KG1 (cell line): ENCODE results near the gene CACNA1B.
"Not testable (repeated sequence)": the region's sequence is repeated elsewhere in the genome, so short reads cannot be mapped to it uniquely, and the experiment has no call there.

Source experiments
- DNase-seq: peaks from one replicate; lab custom pipeline; 2025; lab: John Stamatoyannopoulos, UW

Gene CACNA1B

GRCh38 chr9:137866226-137867141 is 11.1 kb upstream of the CACNA1B start:
- DNase-seq: no peak

- no peak for DNase-seq
Measured at GRCh38 chr9:137870432-137870831, 7.2 kb upstream of the CACNA1B start.

DNA sequence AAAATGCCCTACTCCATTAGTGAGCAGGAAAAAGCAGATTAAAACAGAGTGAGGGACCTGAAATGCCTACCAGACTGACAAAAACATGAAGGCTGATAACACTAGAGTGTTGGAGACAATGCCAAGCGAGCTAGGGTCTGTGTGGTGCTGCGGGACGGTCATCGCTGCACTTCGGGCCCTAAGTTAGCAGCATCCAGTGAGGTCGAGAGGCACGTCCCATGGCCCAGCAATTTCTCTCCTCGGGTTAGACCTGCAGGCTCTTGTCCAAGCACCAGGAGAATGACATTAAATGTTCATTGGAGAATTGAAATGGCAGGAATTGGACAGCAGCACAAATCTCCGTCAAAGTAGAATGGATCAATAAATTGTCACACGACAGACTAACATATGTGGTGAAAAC is 5.3 kb upstream of the CACNA1B start:
- no peak for DNase-seq

DNA sequence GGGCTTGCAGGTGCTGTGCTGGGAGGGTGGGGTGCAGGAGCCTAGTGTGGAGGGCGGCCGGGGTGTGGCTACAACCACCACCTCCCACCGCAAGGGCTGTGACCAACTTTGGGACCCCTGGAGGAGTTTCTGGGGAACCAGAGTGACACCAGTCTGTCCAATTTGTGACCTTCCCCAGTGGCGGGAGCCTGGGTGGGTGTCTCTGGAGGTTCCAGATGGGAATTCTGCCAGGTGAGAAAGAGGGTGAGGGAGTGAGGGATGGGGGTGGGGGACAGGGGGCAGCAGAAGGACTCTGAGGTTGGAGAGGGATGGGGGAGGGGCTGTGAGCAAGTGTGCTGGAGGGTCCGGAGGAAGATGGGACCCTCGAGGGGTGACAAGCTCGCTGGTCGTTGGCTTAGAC is 4.2 kb upstream of the CACNA1B start:
- DNase-seq: no peak

DNA sequence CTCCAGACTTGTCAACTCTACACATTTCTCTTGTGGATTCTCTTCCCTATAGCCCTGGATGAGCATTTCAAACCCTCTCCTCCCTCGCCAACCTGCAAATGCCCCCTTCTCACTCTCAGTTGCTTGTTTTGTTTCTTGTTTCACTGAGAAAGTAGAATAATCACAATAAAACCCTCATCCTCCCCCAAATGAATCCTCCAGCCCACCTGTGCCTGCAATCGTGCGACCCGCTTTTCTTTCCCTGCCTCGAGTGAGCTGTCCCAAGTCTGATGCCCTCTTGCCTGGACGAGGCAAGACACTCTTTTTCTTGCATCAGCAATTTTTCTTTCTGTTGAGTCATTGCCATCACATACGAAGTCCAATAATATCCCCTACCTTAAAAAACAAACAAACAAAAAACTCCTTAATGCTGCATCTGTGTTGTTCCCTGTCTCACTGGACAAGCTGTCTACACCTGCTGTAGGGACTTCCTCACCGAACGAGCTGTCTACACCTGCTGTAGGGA is 3.7 kb upstream of the CACNA1B start:
- no peak for DNase-seq

GRCh38 chr9:137875354-137875753 is 2.2 kb upstream of the CACNA1B start:
- DNase-seq: no peak

DNA sequence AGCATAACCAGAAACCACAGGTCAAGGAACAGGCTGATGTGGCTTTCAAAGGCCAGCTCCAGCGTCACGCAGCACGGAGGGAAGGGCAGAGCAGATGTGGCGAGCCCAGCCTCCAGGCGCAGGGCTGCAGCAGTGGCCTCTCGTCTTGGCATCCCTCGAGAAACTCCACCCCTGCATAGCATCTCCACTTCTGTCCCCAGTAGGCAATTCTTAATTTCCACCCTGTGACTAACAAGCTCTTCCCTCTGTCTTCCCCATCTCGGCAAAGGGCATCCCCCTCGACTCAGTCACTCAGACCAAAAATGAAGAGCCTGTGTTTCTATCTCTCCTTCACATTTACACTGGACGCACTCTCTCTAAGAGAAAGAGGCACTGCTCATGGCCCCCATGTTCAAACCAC is 1.7 kb upstream of the CACNA1B start:
- no peak for DNase-seq

GRCh38 chr9:137876269-137876668 is 1.3 kb upstream of the CACNA1B start:
- no peak for DNase-seq

DNA sequence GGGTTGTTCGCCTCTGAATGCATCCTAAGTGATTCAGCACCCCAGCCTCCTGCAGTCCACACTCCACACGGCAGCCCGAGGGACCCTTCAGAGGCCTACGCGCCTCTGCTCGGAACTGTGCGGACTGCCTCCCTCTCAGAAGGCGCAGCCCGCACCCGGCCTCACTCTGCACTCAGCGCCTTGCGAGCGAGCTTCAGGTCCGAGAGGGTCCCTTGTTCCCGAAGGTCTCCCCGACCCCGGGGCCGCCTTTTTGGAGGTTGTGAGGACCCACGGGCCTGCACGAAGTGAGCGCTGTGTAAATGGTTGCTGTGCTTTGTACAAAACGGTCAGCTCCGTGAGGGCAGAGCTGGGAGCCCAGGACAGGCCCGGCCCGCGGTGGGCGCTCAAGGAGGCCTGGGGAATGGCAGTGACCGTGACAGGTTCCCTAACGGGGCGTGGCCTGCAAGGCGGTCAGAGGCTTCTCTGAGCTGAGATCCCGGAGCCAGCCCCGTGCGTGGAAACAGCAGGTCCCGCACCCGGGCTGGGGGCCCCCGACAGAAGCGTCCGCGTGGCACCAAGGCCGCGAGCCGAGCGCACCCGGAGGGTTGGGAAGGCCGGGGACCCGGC is 698 bp upstream of the CACNA1B start:
- DNase-seq: no peak

GRCh38 chr9:137878146-137878941 is 762 bp downstream of the CACNA1B start:
- no peak for DNase-seq

GRCh38 chr9:137879052-137879451 is 1.5 kb downstream of the CACNA1B start:
- DNase-seq: no peak

- no peak for DNase-seq
Measured at GRCh38 chr9:137879566-137880150, 2.1 kb downstream of the CACNA1B start.

DNA sequence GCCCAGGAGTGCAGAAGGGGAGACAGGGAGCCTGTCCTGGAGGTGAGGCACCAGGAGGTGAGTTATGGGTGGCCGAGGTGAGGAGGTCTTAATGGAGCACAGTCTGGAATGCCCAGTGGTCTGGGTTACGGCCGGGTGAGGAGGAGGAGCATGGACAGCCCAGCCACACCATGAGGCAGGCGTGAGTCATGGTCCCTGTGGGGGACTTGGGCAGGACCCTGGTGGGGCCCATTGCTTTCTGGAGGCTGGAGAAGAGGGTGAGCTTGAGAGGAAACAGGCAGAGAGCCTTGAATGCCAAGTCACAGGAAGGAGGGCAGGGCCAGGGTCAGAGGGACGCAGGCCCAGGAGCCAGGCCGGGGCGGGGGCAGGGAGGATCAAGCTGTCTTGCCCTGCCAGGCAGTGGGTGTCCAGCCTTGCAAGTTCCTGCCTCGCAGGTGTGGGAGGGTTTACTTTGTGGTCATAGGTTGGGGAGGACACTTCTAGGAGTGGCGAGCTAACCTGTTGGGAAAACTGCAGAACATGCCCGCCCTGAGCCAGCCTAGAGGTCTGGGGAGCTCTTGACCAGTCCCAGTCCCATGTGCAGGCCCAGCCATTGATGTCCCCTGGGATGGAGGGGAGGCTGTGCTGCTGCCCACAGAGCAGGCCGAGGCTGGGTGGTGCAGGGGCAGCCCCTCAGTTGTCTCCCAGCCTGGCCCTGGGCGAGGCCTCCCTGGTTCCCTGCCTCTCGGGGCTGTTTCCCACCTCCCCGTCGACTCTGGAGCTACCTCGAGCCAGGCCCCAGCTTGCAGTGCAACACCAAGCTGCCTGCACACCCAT is 2.8 kb downstream of the CACNA1B start:
- DNase-seq: no peak

DNA sequence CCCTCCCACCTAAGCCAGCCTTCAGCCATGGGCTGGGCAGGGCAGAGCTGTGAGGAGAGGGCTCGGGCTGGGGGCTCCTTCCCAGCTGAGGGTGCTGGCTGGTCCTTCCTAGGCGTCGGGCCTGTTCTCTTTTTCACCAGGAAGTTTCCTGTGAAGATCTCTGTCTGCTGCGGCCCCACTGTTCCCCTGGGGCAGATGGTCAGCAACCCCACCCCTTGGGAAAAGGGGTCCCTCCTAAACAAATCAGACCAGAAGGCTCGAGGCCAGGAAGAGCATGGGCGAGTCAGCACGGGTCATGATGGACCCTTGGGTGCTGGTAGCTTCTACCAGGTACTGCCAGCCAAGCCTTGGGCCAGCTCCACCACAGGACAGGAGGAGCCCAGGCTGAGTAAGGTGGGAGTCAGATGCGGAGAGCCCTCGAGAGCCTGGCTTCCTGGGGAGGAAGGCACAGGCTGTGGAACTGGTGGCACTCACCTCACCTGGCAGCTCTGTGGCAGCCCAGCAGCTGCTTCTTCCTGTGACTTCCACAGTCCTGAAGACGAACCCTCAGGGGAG is 3.5 kb downstream of the CACNA1B start:
- DNase-seq: no peak

- no peak for DNase-seq
Measured at GRCh38 chr9:137881591-137882505, 4.3 kb downstream of the CACNA1B start.

- DNase-seq: no peak
Measured at GRCh38 chr9:137882506-137882821, 4.9 kb downstream of the CACNA1B start.

- DNase-seq: not testable (repeated sequence)
Measured at GRCh38 chr9:137883977-137884376, 6.4 kb downstream of the CACNA1B start.

DNA sequence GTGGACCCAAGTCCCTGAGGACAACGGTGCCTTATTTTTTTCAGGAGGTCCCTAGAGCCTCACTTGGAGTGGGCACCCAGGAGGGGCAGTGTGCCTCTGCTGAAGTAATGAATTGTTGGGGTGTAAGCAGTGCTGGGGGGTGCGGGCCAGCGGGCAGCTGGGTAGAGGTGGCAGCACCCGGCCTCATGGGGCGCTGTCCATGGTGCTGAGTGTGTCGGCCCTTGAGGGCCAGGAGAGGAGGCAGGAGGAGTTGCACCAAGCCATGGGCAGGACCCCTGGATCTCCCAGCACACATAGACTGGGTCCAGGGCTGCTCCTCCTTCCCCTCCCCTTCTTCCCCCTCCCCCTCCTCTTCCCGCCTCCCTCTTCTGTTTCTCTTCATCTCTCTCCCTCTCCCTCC is 7.0 kb downstream of the CACNA1B start:
- DNase-seq: not testable (repeated sequence)

GRCh38 chr9:137885121-137885520 is 7.5 kb downstream of the CACNA1B start:
- DNase-seq: not testable (repeated sequence)

DNA sequence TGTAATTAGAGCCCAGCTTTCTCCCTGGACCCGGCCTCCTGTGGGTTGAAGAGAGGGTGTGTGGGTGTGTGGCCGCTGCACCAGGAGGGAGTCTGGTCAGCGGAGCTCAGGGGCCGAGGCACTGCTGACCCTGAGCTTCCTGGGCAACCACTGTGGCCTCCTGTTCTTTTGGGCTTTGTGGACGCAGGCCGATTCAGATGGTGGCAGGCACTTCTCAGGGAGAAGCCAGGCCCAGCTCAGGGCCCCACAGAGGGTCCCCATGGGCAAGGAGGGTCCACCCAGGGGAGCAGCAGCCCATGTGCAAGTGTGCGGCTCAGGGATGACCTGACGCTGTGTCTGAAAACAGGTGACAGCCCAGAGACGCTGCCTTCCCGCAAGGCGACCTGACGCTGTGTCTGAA is 11.0 kb downstream of the CACNA1B start:
- DNase-seq: not testable (repeated sequence)
